T-cell (primary cell): Measurements from ENCODE around the gene MAPKAP1. TPM values are rescaled to one million over a fixed set of nuclear protein-coding genes. Genes with fewer than 3 reads are reported as not detected.

Experiments
- ATAC-seq, 4 experiments: fragments of 200-7000 bp in 3 of 4; fragments of 150-1000 bp in 1 of 4; cut with Tn5 transposase; replicated peaks in 1 of 4; 1 replicate in 3 of 4; 2 replicates in 1 of 4; pipeline ENCODE4 v1.10.0; 2021; ENCODE audit warnings: moderate library complexity in 3 of 4, mild to moderate bottlenecking in 2 of 4, moderate number of reproducible peaks in 1 of 4
- CTCF ChIA-PET, 2 donors: fragments of 300-600 bp; sonication (Branson Sonifier 250); formaldehyde crosslinking; loops; one replicate each; lab custom pipeline; 2022; ENCODE audit warnings: antibody characterized with exemption in 2 of 2; lab: Charles Lee
- POLR2A ChIA-PET, 2 donors: fragments of 300-600 bp; sonication (Branson Sonifier 250); formaldehyde crosslinking; loops; one replicate each; lab custom pipeline; 2022; ENCODE audit warnings: antibody characterized with exemption in 2 of 2; lab: Charles Lee
- DNase-seq, 35 experiments: peaks; one replicate each; pipeline versions ENCODE4 v3.0.0 to v3.0.0-alpha.2; 2013 to 2023
- H3K27ac ChIP-seq: one replicate; pipeline ENCODE4 v1.5.1; 2013; ENCODE audit warnings: low read length
- H3K27me3 ChIP-seq, 2 experiments: replicated peaks in 1 of 2; 1 replicate in 1 of 2; 2 replicates in 1 of 2; pipeline versions ENCODE4 v1.6.1 to v1.7.0; 2013; ENCODE audit warnings: low read length in 1 of 2, mixed read lengths in 1 of 2; ENCODE audit not compliant: control insufficient read depth in 2 of 2, insufficient read depth in 2 of 2; ENCODE audit errors: extremely low read depth in 1 of 2
- H3K36me3 ChIP-seq, 2 donors: 1 replicate in 1 of 2; 2 replicates in 1 of 2; pipeline versions ENCODE4 v1.6.1 to v1.7.0; 2013; ENCODE audit warnings: low read length in 1 of 2; ENCODE audit not compliant: control insufficient read depth in 2 of 2, insufficient read depth in 1 of 2; ENCODE audit errors: extremely low read depth in 1 of 2
- H3K4me1 ChIP-seq, 2 experiments: 1 replicate in 1 of 2; 2 replicates in 1 of 2; pipeline versions ENCODE4 v1.6.1 to v1.7.0; 2013; ENCODE audit warnings: low read length in 2 of 2, mixed read lengths in 1 of 2; ENCODE audit not compliant: insufficient read depth in 2 of 2, control insufficient read depth in 1 of 2; ENCODE audit errors: extremely low read depth in 1 of 2
- H3K4me3 ChIP-seq, 2 donors: 1 replicate in 1 of 2; 2 replicates in 1 of 2; pipeline versions ENCODE4 v1.5.1 to v1.7.0; 2013; ENCODE audit warnings: mild to moderate bottlenecking in 2 of 2, low read length in 1 of 2, moderate library complexity in 1 of 2; ENCODE audit not compliant: control insufficient read depth in 1 of 2; ENCODE audit errors: extremely low read depth in 1 of 2
- H3K9me3 ChIP-seq: 2 replicates; pipeline ENCODE4 v1.7.0; 2013
- H3K27ac Mint-ChIP-seq, 2 donors: one replicate each; pipeline ENCODE4 v1.8.0; 2020 to 2021; ENCODE audit warnings: mild to moderate bottlenecking in 2 of 2, mixed read lengths in 2 of 2
- H3K27me3 Mint-ChIP-seq, 2 donors: one replicate each; pipeline ENCODE4 v1.8.0; 2021 to 2022; ENCODE audit warnings: mixed read lengths in 2 of 2
- H3K36me3 Mint-ChIP-seq: one replicate; pipeline ENCODE4 v1.8.0; 2021; ENCODE audit warnings: mixed read lengths
- H3K4me1 Mint-ChIP-seq, 3 donors: one replicate each; pipeline ENCODE4 v1.8.0; 2020 to 2022; ENCODE audit warnings: mixed read lengths in 3 of 3, mild to moderate bottlenecking in 1 of 3
- H3K4me3 Mint-ChIP-seq, 3 donors: one replicate each; pipeline ENCODE4 v1.8.0; 2020 to 2022; ENCODE audit warnings: mild to moderate bottlenecking in 3 of 3, mixed read lengths in 3 of 3, moderate library complexity in 3 of 3
- H3K9me3 Mint-ChIP-seq, 3 donors: one replicate each; pipeline ENCODE4 v1.8.0; 2020 to 2022; ENCODE audit warnings: mixed read lengths in 3 of 3
- WGBS: methylation state at CpG from one replicate; pipeline ENCODE4 v1.1.5; 2013; ENCODE audit warnings: missing lambda C conversion rate; ENCODE audit not compliant: insufficient coverage; 5-methylcytosine and 5-hydroxymethylcytosine counted together
- total RNA-seq, 35 experiments: library from RNA in 6 of 35; stranded (reverse) in 6 of 35; fragments of 120-200 nt in 1 of 35; gene quantifications; one replicate each; pipeline versions ENCODE4 v1.2.1 to v1.2.4 and lab custom pipeline; 2013 to 2026

Gene MAPKAP1
- total RNA-seq, 5 donors from 2014 or later (not counting 1 experiment from before 2014, with no cell fraction given): 50.2 to 60.3 (median 55.6) TPM

DNA sequence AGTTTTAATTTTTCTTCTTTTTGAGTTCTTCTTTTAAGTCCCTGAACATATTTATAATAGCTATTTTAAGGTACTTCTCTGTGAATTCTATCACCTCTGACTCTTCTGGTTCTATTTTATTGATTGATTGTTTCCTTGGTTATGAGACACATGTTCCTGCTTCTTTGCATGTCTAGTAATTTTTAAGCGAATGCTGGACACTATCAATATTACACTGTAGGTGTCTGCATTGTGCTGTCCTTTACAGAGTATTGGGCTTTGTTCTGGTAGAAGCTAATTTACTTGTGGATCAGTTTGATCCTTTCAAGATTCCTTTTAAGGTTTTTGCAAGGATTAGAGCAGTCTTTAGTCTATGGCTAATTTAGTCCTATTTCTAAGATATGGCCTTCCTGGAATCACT is 249.7 kb downstream of the MAPKAP1 start:
- Mint-ChIP-seq H3K4me3 (no peak overlapping the region), H3K4me1 (no peaks in the 10 kb centered on the region), H3K9me3 (peaks cover 8 to 15% (median 9%) of the 10 kb centered on the region in 3 donors), H3K27ac (no peak overlapping the region), H3K27me3 (no peaks in the 10 kb centered on the region), H3K36me3 (peaks cover 63% of the 10 kb centered on the region)
- Histone ChIP-seq H3K4me3 (no peak overlapping the region), H3K4me1 (no peaks in the 10 kb centered on the region), H3K36me3 (peaks cover 6 to 12% of the 10 kb centered on the region in 2 donors), H3K27ac (no peak overlapping the region), H3K27me3 (no peaks in the 10 kb centered on the region), H3K9me3 (peaks cover 2% of the 10 kb centered on the region)
- POLR2A ChIA-PET: interaction anchor here (0.5 kb wide), 2 partner anchors 30 to 45 kb away, joined by 3 to 5 read pairs; no protein-coding TSS in a partner anchor
- DNase-seq (no peak), ATAC-seq (no peak)
- CTCF ChIA-PET: no interaction called here
- no CpG with 5 or more reads among the region's 1 CpG for WGBS

DNA sequence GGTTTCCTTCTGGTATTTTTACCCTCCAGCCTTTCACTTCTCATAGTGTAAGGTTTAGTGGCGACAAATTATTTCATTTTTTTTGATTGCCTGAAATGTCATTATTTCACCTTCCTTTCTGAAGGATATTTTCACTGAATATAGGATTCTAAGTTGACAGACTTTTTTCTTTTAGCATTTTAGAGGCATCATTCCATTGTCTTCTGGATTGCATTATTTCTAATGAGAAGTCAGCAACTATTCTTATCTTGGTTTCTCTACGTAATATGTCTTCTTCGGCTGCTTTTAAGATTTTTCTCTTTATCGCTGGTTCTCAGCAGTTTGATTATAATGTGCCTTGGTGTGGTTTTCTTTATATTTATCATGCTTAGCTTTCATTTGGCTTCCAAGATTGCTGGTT is 251.1 kb downstream of the MAPKAP1 start:
- Histone ChIP-seq H3K27ac (no peak overlapping the region), H3K4me3 (no peak overlapping the region), H3K27me3 (no peaks in the 10 kb centered on the region), H3K36me3 (peaks cover 0 to 9% of the 10 kb centered on the region in 2 donors), H3K9me3 (peaks cover 2% of the 10 kb centered on the region), H3K4me1 (no peaks in the 10 kb centered on the region)
- DNase-seq (no peak), ATAC-seq (no peak)
- Mint-ChIP-seq H3K27ac (no peak overlapping the region), H3K9me3 (peaks cover 8 to 15% (median 9%) of the 10 kb centered on the region in 3 donors), H3K27me3 (no peaks in the 10 kb centered on the region), H3K4me1 (no peaks in the 10 kb centered on the region), H3K4me3 (no peak overlapping the region), H3K36me3 (peaks cover 53% of the 10 kb centered on the region)
- ChIA-PET POLR2A (no interaction called here), CTCF (no interaction called here)
- WGBS: no CpG with 5 or more reads among the region's 4 CpGs

DNA sequence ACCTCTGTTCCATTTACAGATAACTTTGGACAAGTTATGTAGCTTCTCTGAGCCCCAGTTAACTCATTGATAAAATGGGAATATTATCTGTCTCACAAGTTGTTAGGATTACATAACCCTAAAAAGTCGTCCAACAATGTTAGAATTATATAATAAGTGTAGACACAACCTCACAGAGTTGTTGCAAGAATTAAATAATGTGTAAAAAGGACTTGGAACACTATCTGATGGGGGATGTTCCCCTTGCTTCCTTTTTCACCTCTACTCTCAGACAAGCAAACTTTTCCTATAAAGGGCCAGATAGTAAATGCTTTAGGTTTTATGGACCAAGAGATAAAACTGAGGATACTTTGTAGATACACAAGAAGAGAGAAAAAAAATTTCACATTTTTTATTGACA is 251.9 kb downstream of the MAPKAP1 start:
- DNase-seq: no peak
- WGBS: no CpG with 5 or more reads among the region's 1 CpG
- Mint-ChIP-seq H3K4me3 (no peak overlapping the region), H3K4me1 (no peaks in the 10 kb centered on the region), H3K27ac (no peak overlapping the region), H3K27me3 (no peaks in the 10 kb centered on the region), H3K36me3 (peaks cover 46% of the 10 kb centered on the region), H3K9me3 (peaks cover 8 to 15% (median 9%) of the 10 kb centered on the region in 3 donors)
- peaks cover 0 to 5% of the 10 kb centered on the region in 2 donors for H3K36me3 ChIP-seq
- no peak overlapping the region for H3K27ac ChIP-seq
- no peaks in the 10 kb centered on the region for H3K27me3 ChIP-seq
- H3K4me3 ChIP-seq: no peak overlapping the region
- ChIA-PET POLR2A (no interaction called here), CTCF (no interaction called here)
- ATAC-seq: no peak
- no peaks in the 10 kb centered on the region for H3K4me1 ChIP-seq
- peaks cover 2% of the 10 kb centered on the region for H3K9me3 ChIP-seq

DNA sequence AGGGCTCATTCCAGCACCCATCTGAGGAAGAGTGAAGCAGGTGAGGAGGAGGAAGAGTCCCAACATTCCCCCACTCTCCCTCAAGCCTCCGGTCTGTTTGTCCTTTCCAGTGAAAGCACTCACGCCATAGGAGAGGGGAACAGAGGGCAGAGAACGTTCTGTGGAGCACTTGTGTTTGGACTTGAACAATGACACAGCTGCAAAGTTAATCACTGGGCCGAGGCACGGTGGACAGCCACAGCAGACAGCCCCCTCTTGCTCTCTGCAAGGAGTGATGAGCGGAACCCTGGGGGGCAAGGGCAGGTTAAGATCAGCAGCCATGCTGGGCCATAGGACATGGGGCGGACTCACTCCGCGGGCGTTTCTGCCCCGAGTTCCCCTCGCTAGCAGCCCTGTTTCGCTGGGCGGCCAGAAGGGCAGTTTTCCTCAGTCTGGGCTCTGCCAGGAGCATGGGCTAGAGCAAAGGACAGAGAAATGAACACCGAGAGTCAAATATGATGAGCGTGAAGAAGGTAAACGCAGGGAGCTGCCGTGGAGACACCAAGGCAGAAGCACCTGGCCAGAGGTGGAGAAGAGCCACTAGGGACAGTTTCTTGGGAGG is 259.7 kb downstream of the MAPKAP1 start:
- no peaks in the 10 kb centered on the region for H3K27me3 Mint-ChIP-seq
- POLR2A ChIA-PET: no interaction called here
- no peaks in the 10 kb centered on the region for H3K4me1 ChIP-seq
- no peak overlapping the region for H3K27ac ChIP-seq
- H3K4me1 Mint-ChIP-seq: peaks cover 0 to 7% (median 0%) of the 10 kb centered on the region in 3 donors
- H3K36me3 Mint-ChIP-seq: peaks cover 23% of the 10 kb centered on the region
- no peak for DNase-seq
- H3K36me3 ChIP-seq: peaks cover 9 to 26% of the 10 kb centered on the region in 2 donors
- no peak overlapping the region for H3K27ac Mint-ChIP-seq
- CTCF ChIA-PET: interaction anchor here in 1 of 2 donors (0.8 kb wide), 1 partner anchor 40 kb away, joined by 3 read pairs; no protein-coding TSS in a partner anchor
- no peaks in the 10 kb centered on the region for H3K9me3 Mint-ChIP-seq
- no peaks in the 10 kb centered on the region for H3K9me3 ChIP-seq
- H3K27me3 ChIP-seq: no peaks in the 10 kb centered on the region
- 96% methylated on average over 17 of the region's 18 CpGs for WGBS
- no peak overlapping the region for H3K4me3 ChIP-seq
- ATAC-seq: no peak
- no peak overlapping the region for H3K4me3 Mint-ChIP-seq

DNA sequence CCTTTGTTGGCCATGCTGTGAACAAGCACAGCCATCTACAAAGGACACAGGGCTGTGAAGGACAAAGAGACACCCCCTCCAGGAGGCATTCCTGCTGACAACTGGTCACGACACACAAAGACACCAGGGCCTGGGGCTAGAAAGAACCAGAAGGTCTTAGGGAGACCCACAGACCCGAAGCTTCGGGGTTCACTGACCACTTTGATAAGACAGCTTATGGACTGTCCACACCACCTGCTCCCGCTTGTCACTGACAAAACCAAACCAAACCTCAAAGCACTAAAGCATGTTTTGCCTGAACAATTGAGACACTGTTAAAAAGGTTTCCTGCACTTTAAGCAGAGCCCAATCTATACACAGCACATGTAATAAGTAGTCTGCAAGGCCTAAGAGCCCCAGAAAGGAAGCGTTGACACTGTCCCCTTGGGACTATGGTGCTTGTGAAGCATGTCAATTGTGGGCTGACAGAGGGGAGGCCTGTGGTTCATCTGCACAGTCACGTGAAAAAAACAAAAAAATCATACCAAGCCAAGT is 260.4 kb downstream of the MAPKAP1 start:
- CTCF ChIA-PET: no interaction called here
- Mint-ChIP-seq H3K36me3 (peaks cover 22% of the 10 kb centered on the region), H3K4me3 (no peak overlapping the region), H3K4me1 (peaks cover 0 to 7% (median 0%) of the 10 kb centered on the region in 3 donors), H3K27ac (no peak overlapping the region), H3K27me3 (no peaks in the 10 kb centered on the region), H3K9me3 (no peaks in the 10 kb centered on the region)
- POLR2A ChIA-PET: no interaction called here
- 100% methylated on average over 1 of the region's 6 CpGs for WGBS
- H3K4me1 ChIP-seq: no peaks in the 10 kb centered on the region
- DNase-seq (no peak), ATAC-seq (no peak)
- no peak overlapping the region for H3K27ac ChIP-seq
- no peaks in the 10 kb centered on the region for H3K9me3 ChIP-seq
- H3K36me3 ChIP-seq: peaks cover 9 to 24% of the 10 kb centered on the region in 2 donors
- H3K4me3 ChIP-seq: no peak overlapping the region
- H3K27me3 ChIP-seq: no peaks in the 10 kb centered on the region

DNA sequence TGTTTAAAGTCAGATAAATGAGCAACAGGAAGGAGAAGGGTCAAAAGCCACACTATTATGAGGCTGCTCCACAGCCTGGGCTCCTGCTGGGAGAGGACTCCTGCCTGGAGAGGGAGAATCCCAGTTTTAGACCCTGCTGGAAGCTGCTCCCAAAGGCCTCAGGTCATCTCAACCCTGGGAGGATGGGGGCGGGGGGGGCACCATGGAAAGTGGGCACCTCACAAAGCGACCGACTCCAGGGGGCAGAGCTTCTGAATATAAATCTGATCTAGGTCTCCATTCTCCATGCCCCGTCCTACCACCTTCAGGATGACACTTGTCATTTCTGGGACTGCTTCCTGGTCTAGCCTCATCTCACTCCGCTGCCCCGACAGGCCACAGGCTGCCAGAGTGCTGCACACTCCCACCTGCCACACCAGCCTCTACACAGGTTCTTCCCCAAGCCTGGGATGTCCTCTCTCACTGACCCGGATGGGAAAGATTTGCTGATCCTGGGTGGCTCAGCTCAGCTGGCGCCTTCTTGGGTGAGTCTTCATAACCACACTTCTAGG is 262.0 kb downstream of the MAPKAP1 start:
- Mint-ChIP-seq H3K9me3 (no peaks in the 10 kb centered on the region), H3K27ac (peak overlapping the region in 1 of 2 donors; percentile 60), H3K27me3 (no peaks in the 10 kb centered on the region), H3K4me3 (no peak overlapping the region), H3K4me1 (peaks cover 0 to 7% (median 0%) of the 10 kb centered on the region in 3 donors), H3K36me3 (peaks cover 26% of the 10 kb centered on the region)
- ChIA-PET POLR2A (no interaction called here), CTCF (no interaction called here)
- H3K4me3 ChIP-seq: no peak overlapping the region
- 97% methylated on average over 7 of the region's 8 CpGs for WGBS
- no peaks in the 10 kb centered on the region for H3K4me1 ChIP-seq
- no peaks in the 10 kb centered on the region for H3K9me3 ChIP-seq
- no peak overlapping the region for H3K27ac ChIP-seq
- DNase-seq: no peak
- peaks cover 12 to 29% of the 10 kb centered on the region in 2 donors for H3K36me3 ChIP-seq
- no peak for ATAC-seq
- no peaks in the 10 kb centered on the region for H3K27me3 ChIP-seq
